SK-N-MC (cell line): ENCODE results near the gene SV2C.

Source experiments
- EZH2 ChIP-seq: fragments of 200-600 bp; sonication (generic); IDR thresholded peaks from one replicate; pipeline ENCODE4 v1.6.1; 2017; ENCODE audit warnings: antibody characterized with exemption
- FOXP2 ChIP-seq: optimal IDR thresholded peaks from 2 replicates; pipeline ENCODE3; 2011; ENCODE audit warnings: mild to moderate bottlenecking, moderate library complexity; ENCODE audit not compliant: insufficient read depth; ENCODE audit errors: extremely low read length, control extremely low read depth
- POLR2AphosphoS5 ChIP-seq: IDR thresholded peaks from 2 replicates; pipeline ENCODE4 v1.6.1; 2012; ENCODE audit warnings: mild to moderate bottlenecking, low read depth, low read length, borderline replicate concordance

DNA sequence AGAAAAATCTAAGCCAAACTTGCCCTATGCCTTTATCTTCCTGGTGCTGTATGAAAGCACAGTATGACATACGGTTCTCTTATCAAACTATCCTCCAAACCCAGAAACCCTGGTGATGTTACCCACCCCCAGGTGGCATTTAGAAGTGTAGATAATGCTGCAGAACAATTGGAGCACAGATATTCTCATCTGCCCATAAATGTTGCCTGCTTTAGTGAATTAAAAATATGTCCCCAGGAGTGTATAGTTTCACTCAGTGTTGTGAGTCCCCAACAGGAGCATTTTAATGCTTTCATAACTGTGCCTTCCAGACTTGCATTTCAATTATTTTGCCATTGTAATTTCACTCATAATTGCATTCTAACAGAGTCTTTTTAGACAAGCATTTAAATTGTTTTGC, 50.8 kb downstream of the SV2C start:
- no peak for TF ChIP-seq FOXP2
- TF ChIP-seq EZH2 = no peak
- TF ChIP-seq POLR2AphosphoS5 = no peak
